WERI-Rb-1 (cell line): ENCODE data around the gene CLPTM1L.
"Not testable (repeated sequence)": the region's sequence is repeated elsewhere in the genome, so short reads cannot be mapped to it uniquely, and the experiment has no call there.

Experiments used
- DNase-seq: peaks from one replicate; pipeline ENCODE4 v3.0.0-alpha.2; 2020
- H3K27ac ChIP-seq: fragments of 250-450 bp; sonication (Bioruptor Pico); 2 replicates; pipeline ENCODE4 v1.5.1; 2020; ENCODE audit warnings: mild to moderate bottlenecking, moderate library complexity
- H3K27me3 ChIP-seq: fragments of 250-450 bp; sonication (Bioruptor Pico); 2 replicates; pipeline ENCODE4 v1.5.1; 2021; ENCODE audit warnings: mild to moderate bottlenecking, low read depth, moderate library complexity; ENCODE audit not compliant: insufficient read depth, severe bottlenecking
- H3K36me3 ChIP-seq: fragments of 250-450 bp; sonication (Bioruptor Pico); 2 replicates; pipeline ENCODE4 v1.5.1; 2020; ENCODE audit warnings: mild to moderate bottlenecking, moderate library complexity
- H3K4me3 ChIP-seq: 2 replicates; pipeline ENCODE4 v1.5.1; 2011; ENCODE audit warnings: low read depth, mild to moderate bottlenecking, control low read depth, low read length
- H3K9me3 ChIP-seq: fragments of 250-450 bp; sonication (Bioruptor Pico); 2 replicates; pipeline ENCODE4 v1.5.1; 2021; ENCODE audit warnings: mild to moderate bottlenecking, moderate library complexity; ENCODE audit not compliant: severe bottlenecking
- TF ChIP-seq, protein P1 (sequence below): IDR thresholded peaks from 2 replicates; pipeline ENCODE4 v1.5.1; 2011; ENCODE audit warnings: low read depth, mild to moderate bottlenecking, control low read depth, inconsistent platforms, low read length

CLPTM1L gene

DNA sequence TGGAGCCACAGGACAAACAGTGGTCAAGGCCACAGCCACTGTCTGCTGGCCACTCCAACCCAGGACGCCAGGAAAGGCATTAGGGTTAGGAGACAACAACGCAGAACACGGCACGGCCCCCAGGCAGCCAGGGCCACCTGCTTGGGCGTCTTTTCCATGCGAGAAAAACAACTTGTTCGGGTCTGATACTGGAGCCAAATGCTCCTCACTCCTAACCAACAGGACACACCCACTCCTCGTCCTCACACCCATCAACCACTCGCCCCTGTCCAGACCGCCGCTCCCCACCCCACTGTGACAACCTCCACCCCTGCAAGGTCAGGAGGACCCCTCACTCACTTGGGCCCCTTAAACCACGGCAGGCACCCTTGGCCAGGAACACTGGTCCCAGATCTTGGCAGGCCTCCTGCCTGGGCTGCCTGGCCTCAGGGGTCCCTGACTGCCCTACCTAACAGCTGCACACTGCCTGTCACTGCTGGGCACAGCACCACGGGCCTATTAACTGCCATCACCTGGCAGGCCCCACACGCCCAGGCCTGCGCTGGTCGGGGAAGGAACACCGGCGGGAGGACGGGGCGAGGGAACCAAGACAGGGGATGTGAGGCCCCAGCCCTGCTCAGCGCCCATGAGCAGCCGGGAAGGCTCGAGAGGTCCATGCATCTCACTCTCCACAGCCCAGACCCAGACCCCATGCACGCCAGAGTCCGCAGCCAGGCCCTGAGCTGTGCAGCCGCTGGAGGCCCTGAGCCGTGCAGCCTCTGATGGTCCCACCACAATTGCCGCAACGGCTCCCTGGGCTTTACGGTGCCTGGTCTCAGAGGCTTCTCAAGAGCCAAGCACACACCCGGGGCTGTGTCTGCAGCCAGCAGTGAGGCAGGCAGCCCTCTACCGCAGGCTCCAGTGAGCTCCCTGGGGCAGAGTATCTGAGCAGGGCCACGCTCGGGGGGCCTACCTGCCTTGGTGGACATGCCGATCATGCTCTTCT lies 13.8 kb downstream of the CLPTM1L start:
- DNase-seq = no peak
- Histone ChIP-seq H3K36me3 (peaks cover 58% of the 10 kb centered on the region), H3K4me3 (no peak overlapping the region), H3K27ac (no peak overlapping the region), H3K9me3 (no peaks in the 10 kb centered on the region), H3K27me3 (no peaks in the 10 kb centered on the region)
- TF ChIP-seq, protein P1, sequence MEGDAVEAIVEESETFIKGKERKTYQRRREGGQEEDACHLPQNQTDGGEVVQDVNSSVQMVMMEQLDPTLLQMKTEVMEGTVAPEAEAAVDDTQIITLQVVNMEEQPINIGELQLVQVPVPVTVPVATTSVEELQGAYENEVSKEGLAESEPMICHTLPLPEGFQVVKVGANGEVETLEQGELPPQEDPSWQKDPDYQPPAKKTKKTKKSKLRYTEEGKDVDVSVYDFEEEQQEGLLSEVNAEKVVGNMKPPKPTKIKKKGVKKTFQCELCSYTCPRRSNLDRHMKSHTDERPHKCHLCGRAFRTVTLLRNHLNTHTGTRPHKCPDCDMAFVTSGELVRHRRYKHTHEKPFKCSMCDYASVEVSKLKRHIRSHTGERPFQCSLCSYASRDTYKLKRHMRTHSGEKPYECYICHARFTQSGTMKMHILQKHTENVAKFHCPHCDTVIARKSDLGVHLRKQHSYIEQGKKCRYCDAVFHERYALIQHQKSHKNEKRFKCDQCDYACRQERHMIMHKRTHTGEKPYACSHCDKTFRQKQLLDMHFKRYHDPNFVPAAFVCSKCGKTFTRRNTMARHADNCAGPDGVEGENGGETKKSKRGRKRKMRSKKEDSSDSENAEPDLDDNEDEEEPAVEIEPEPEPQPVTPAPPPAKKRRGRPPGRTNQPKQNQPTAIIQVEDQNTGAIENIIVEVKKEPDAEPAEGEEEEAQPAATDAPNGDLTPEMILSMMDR = no peak

DNA sequence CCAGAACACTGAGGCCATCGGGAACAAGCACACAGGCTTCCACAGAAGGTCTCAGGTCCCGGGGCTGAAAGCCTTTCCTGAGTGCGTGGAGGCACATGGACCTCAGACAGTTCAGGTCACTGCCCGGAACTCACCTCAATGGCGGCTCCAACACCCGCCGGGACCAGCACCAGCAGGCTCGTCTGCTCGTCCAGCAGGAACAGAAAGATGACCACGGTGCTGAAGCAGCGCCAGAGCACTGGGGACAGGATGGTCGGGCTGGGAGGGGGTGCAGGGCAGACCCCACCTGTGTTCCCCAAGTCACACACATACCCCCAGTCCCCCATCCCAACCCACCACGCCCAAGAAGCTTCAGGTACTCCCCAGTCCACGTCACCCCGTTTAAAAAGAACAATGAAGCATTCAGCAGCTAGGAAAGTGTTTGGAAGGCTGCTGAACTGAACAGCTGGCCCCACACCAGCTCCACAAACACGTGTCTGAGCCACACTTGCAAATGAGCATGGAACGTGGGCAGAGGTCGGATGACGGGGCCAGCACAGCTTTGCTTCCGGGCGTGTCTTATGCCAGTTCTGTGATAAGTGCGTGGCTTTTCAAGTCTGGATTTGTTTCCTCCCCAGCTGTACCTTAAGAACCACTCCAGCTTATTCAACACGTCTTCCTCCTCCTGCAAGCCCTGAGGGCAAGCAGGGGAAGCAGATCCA lies 14.6 kb downstream of the CLPTM1L start:
- Histone ChIP-seq H3K27me3 (no peaks in the 10 kb centered on the region), H3K27ac (no peak overlapping the region), H3K36me3 (peaks cover 57% of the 10 kb centered on the region), H3K9me3 (no peaks in the 10 kb centered on the region), H3K4me3 (no peak overlapping the region)
- DNase-seq = no peak
- TF ChIP-seq, protein P1 = no peak

GRCh38 chr5:1329111-1329579 lies 15.8 kb downstream of the CLPTM1L start:
- Histone ChIP-seq H3K27ac (no peak overlapping the region), H3K36me3 (peaks cover 57% of the 10 kb centered on the region), H3K9me3 (no peaks in the 10 kb centered on the region), H3K4me3 (no peak overlapping the region), H3K27me3 (no peaks in the 10 kb centered on the region)
- no peak for DNase-seq
- TF ChIP-seq, protein P1 = no peak

GRCh38 chr5:1328237-1329110 lies 16.4 kb downstream of the CLPTM1L start:
- DNase-seq = peak; percentile 1
- not testable (repeated sequence) for H3K4me3 ChIP-seq, H3K9me3 ChIP-seq, H3K27ac ChIP-seq, H3K27me3 ChIP-seq
- H3K36me3 ChIP-seq = peaks cover 59% of the 10 kb centered on the region

DNA sequence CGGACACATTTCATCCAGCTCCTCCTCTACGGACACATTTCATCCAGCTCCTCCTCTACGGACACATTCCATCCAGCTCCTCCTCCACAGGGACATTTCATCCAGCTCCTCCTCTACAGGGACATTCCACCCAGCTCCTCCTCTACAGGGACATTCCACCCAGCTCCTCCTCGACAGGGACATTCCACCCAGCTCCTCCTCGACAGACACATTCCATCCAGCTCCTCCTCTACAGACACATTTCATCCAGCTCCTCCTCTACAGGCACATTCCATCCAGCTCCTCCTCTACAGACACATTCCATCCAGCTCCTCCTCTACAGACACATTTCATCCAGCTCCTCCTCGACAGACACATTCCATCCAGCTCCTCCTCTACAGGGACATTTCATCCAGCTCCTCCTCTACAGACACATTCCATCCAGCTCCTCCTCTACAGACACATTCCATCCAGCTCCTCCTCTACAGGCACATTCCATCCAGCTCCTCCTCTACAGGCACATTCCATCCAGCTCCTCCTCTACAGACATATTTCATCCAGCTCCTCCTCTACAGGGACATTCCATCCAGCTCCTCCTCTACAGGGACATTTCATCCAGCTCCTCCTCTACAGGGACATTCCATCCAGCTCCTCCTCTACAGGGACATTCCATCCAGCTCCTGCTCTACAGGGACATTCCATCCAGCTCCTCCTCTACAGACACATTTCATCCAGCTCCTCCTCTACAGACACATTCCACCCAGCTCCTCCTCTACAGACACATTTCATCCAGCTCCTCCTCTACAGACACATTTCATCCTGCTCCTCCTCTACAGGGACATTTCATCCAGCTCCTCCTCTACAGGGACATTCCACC lies 17.8 kb downstream of the CLPTM1L start:
- not testable (repeated sequence) for H3K4me3 ChIP-seq, H3K27me3 ChIP-seq, H3K9me3 ChIP-seq, H3K27ac ChIP-seq
- H3K36me3 ChIP-seq = peaks cover 62% of the 10 kb centered on the region
- DNase-seq = peak; percentile 3

DNA sequence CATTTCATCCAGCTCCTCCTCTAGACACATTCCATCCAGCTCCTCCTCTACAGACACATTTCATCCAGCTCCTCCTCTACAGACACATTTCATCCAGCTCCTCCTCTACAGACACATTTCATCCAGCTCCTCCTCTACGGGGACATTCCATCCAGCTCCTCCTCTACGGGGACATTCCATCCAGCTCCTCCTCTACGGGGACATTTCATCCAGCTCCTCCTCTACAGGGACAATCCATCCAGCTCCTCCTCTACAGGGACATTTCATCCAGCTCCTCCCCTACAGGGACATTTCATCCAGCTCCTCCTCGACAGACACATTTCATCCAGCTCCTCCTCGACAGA lies 18.4 kb downstream of the CLPTM1L start:
- peak; percentile 4 for DNase-seq
- H3K4me3 ChIP-seq, H3K27ac ChIP-seq, H3K9me3 ChIP-seq, H3K27me3 ChIP-seq: not testable (repeated sequence)
- H3K36me3 ChIP-seq = peaks cover 62% of the 10 kb centered on the region
